NCI-H2196 treated with DMSO at 0.1 percent for 48 hours (cell line): ENCODE measurements around the gene CCDC141.

Experiments
- DNase-seq: peaks from one replicate; lab custom pipeline; 2025; ENCODE audit not compliant: unreplicated experiment; lab: John Stamatoyannopoulos, UW

The CCDC141 gene

DNA sequence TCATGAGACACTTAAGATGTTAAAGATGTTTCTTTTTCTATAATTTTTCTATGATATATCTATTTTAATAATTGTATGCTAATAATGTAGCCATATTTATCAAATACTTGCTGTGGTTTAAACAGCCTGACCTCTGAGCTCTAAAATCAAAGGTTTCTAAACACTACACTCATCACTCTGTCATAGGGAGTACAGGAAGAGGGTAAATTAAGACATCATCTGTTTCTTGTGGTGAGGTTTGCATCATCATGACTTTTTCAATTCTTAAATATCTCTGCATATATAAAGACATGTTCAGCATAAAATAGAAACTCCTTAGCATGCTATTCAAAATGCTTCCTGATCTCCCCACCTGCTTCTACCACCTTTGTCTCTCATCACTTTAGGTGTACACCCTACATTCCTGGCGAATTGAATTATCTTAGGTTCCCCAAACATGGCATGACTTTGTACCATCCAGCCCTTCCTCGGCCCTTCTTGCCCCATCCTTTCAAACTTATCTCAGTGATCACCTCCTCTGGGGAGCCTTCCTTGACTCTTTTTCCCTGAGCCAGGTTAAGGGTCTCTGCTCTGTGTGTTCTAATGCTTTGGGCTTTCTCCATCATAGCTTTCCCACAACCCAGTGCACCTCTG is 137.4 kb downstream of the CCDC141 start:
- no peak for DNase-seq

DNA sequence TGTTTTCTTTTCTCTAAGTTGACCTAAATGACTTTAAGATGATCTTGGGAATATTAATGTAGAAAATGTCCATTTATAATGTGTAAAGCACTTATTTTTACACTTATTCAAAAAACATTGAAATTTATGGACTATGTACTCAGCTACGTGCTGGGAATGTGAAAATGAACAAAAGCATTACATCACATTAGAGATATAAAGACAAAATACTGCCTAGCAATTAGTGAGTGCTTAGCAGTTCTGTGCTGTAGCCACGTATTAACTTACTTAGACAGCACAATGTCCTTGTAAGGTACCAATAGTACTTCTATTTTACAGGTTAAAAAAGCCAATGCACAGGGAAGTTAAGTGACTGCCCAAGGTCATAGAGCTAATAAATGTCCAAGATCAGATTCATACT is 138.9 kb downstream of the CCDC141 start:
- no peak for DNase-seq

DNA sequence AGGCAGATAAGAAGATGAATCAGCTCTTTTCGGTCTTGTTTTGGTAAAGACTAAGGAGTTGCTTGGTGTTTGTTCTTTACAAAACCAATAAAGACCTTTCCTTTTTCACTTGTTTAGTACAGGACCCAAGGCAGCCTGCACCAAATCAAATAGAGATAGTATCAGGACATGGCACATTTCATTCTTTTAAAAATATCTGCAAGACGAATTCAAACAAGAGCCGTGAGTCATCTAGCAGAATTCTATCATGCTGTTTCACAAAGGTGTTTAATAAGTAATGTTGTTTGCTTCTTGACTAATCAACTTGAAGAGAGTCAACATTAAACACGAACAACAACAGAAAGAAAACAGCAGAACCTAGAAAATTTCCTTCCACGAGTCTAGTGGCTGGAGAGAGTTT is 139.9 kb downstream of the CCDC141 start:
- DNase-seq, result no peak

GRCh38 chr2:178909507-178909906 is 140.4 kb downstream of the CCDC141 start:
- DNase-seq, result no peak

DNA sequence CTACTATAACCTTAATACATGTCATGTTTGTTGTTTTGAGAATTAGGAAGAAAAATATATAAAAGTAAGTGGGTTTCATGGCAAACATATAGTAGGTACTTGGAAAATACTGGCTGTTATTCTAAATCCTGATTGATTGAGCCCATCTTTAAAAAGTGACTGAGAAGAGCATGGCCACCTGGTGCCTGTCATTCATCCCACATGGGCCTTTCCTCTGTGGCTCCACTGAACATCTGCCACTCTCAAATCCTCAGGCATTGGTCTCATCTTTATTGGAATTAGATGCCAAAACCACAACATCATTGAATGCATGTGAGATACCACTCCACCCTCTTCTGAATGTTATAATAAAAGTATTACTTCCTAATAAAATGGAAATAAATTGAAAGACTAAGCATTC is 141.1 kb downstream of the CCDC141 start:
- no peak for DNase-seq

DNA sequence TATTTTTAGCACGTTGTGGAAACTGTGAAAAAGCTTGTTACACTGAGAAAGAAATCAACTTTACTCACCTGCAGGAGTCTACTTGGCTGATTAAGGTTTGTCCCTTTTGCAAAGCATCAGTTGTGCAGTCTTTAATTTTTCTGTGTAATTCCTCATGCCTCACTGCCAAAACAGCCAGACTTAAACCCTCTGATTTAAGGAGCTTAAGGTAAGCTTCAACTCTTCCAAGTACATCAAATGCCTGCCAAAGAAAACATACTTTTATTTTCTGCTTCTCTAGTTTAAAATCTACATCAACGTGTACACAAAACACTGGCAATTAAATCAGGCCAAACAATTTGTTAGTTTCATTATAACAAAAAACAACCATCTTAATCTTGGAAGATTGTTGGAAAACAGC is 144.7 kb downstream of the CCDC141 start:
- DNase-seq, result no peak

GRCh38 chr2:178899656-178900055 is 150.3 kb downstream of the CCDC141 start:
- DNase-seq, result no peak

GRCh38 chr2:178895872-178896271 is 154.1 kb downstream of the CCDC141 start:
- DNase-seq, result no peak

DNA sequence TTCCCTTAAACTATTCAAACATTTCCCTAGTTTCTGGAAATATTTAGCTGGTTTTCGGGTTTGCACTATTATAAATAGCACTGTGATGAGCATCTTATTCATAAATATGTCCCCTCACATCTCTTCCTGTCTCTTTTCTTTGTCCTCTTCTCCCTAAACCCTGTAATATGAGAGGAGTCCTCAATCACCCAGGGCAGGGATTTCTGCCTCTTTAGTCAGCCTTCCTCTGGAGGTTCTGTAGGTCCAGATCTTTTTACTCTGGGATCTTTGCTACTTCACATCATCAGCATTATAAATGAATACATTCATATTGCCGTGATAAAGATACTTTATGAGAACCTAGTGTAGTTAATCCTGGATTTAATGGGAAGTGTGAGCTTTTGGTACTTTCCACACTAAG is 154.8 kb downstream of the CCDC141 start:
- no peak for DNase-seq

- no peak for DNase-seq
Observed at GRCh38 chr2:178892751-178893625, 156.9 kb downstream of the CCDC141 start.

DNA sequence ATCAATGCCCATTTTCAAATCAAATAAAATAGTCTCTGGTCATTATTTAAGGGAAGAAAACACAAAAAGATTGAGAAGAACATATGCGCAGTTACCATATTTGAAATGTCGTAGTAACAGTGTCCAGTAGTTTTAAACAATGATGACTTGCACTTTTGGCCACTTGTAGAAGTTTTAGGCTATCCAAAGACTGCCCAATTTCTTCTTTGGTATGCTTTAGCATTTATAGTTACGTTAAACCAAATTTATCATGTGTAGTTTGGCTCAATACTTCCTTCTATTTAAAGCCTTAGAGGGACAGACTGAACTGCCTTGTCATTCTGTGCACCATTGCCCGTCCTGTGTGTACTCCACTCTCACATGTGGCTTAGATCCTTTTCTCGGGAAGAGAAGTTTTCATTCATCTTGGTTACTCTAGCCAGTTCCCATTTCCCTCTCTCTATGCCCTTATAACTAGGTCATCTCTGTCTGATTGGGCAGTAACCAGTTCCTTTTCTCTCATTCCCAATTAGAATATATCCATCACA is 157.9 kb downstream of the CCDC141 start:
- no peak for DNase-seq

- no peak for DNase-seq
Observed at GRCh38 chr2:178891265-178891958, 158.5 kb downstream of the CCDC141 start.

GRCh38 chr2:178886006-178886405 is 163.9 kb downstream of the CCDC141 start:
- no peak for DNase-seq

DNA sequence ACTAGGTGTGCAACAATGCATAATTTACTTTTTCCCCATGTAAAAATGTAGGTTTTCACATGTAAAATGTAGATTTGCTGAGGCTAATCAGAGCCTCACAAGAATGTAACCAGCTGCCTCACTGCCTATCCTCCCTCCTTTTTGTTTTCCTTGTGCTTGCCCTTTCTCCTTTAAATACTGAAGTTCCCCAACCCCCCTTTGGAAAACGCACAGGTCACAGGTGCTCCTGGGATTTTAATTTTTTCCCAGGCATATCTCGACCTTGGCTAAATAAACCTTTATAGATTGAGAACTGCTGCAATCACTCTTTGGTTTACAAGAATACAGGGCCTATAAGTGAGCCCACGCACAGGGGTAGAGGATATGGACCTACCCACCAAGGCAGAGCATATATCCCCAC is 165.5 kb downstream of the CCDC141 start:
- no peak for DNase-seq

DNA sequence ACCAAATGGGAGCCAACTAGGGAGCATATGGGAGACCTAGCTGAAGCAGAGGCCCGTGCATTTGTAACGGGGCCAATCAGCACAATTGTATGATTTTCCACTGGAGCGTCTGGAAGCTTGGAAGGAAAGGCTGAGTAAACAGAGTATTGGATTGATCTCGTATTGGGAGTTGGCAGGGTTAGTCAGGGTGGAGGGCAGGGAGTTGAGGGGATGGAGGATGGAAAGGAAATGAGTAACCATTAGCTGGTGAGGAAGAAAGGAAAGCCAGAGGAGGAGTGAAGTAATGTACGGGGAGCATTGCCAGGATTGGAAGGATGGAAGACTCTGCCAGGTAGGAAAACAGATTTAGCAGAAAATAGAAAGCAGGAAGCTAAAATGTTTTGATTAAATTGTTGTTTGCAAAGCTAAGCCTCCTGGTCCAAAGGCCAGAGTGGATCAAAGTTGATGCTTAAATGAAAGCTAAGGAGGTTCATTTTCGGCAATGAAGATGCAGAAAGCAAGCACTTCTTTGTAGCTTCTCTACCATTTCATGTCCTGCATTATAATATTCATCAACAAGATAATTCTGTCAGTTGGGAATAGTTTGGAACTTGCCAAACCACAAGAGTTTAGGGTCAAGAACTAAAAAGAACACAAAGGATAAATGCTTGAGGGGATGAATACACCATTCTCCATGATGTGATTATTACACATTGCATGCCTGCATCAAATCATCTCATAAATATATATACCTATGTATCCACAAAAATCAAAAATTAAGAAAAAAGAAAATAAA is 167.1 kb downstream of the CCDC141 start:
- DNase-seq, result no peak

- no peak for DNase-seq
Observed at GRCh38 chr2:178881075-178881474, 168.9 kb downstream of the CCDC141 start.

DNA sequence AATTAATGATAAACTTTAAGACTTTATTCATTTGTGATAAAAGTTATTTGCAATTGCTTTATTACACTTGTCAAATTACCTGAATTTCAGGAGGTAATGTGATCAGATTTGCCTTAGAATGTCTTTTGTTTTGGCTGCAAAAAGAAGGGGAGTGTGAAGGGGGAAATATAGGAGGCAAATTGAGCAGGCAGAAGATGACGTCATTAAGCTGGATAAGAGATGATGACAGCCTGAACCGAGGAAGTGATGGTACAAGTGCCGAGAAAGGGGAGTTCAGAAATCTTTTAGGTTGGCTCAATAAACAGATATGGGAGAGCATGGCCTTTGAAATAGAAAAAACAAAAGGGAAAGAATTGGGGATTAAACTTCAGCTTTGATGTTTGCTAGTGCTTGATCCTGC is 169.7 kb downstream of the CCDC141 start:
- DNase-seq, result no peak

DNA sequence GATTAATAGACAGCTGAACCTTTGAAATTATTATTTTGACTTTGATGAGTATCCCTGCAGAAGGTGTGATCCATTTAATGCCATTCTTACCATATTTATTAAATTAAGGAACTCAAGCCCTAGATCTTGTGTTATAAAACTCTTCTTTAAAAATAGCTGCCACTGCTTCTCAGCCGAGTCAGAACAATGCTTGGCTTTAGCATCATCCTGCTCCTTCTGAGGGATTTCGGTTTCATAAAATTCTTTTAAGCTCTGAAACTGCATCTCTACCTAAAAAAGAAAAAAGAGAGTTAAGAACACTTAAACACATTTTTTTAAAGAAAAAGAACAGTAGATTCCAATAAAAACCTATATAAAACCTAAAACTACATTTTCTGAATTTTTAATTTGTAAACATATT is 172.1 kb downstream of the CCDC141 start:
- no peak for DNase-seq

DNA sequence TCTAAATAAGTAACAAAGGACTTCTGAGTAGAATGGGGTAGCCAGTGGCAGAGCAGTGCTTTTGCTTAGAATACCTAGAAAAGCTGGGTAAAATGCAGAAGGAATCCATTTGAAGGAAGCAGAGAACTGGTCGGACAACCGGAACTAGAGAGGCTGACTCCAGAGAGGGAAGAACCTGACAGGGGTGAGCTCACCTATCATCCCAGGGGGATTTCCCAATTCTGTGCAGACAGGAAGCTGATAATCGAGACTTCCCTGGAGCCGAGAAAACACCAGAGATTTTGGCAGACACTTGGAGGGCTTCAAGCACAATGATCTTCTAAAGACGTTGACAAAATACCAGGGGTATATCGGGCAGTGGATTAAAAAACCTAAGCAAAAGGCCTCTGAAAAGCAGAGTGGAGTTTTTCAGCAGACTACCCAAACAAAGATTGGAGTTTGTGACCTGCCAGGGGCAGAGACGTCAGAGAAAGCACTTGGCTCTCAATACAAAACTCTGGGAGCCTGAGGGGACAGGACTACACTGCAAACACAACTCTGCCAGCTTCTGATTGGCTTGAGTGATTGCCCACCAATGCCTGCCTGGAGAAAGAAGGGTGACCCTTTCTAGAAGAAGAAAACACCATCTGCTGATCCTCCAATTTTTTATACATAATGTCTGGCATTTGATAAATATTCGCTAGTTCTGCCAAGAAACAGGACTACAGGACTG is 175.3 kb downstream of the CCDC141 start:
- DNase-seq, result no peak

- DNase-seq, result no peak
Observed at GRCh38 chr2:178873912-178874311, 176.0 kb downstream of the CCDC141 start.
